GM19467 (cell line): ENCODE data around the gene CYREN.

Experiments
- ATAC-seq: cut with Tn5 transposase; IDR thresholded peaks from one replicate; pipeline ENCODE4 v1.9.1; 2021; ENCODE audit warnings: mild to moderate bottlenecking, moderate library complexity; ENCODE audit not compliant: unreplicated experiment

Gene CYREN

GRCh38 chr7:135197906-135198655 is 27.6 kb upstream of the CYREN start:
- no peak for ATAC-seq

GRCh38 chr7:135197343-135197742 is 26.8 kb upstream of the CYREN start:
- no peak for ATAC-seq

GRCh38 chr7:135195968-135196629 is 25.6 kb upstream of the CYREN start:
- ATAC-seq = no peak

GRCh38 chr7:135195156-135195555 is 24.6 kb upstream of the CYREN start:
- ATAC-seq = no peak

GRCh38 chr7:135194494-135195095 is 24.1 kb upstream of the CYREN start:
- ATAC-seq = no peak

GRCh38 chr7:135193615-135194081 is 23.1 kb upstream of the CYREN start:
- no peak for ATAC-seq

GRCh38 chr7:135192914-135193536 is 22.5 kb upstream of the CYREN start:
- no peak for ATAC-seq

GRCh38 chr7:135190703-135191102 is 20.2 kb upstream of the CYREN start:
- ATAC-seq = no peak

- ATAC-seq = no peak
These were observed 19.5 kb upstream of the CYREN start for GRCh38 chr7:135189961-135190360.

- ATAC-seq = no peak
These were observed 18.7 kb upstream of the CYREN start for GRCh38 chr7:135189221-135189662.

- ATAC-seq = peak; percentile 46
These were observed 17.9 kb upstream of the CYREN start for GRCh38 chr7:135188298-135188984.

GRCh38 chr7:135186841-135187253 is 16.3 kb upstream of the CYREN start:
- no peak for ATAC-seq

- ATAC-seq = no peak
These were observed 15.7 kb upstream of the CYREN start for GRCh38 chr7:135186261-135186540.

- ATAC-seq = no peak
These were observed 15.2 kb upstream of the CYREN start for GRCh38 chr7:135185471-135186260.

GRCh38 chr7:135184254-135184841 is 13.8 kb upstream of the CYREN start:
- no peak for ATAC-seq

GRCh38 chr7:135183478-135183877 is 13.0 kb upstream of the CYREN start:
- no peak for ATAC-seq

- no peak for ATAC-seq
These were observed 11.6 kb upstream of the CYREN start for GRCh38 chr7:135181929-135182678.

GRCh38 chr7:135181261-135181928 is 10.9 kb upstream of the CYREN start:
- ATAC-seq = no peak

GRCh38 chr7:135180122-135180521 is 9.6 kb upstream of the CYREN start:
- ATAC-seq = no peak
